NT2/D1 (cell line): Measurements from ENCODE around the gene COL20A1.
"Not testable (repeated sequence)": the region's sequence is repeated elsewhere in the genome, so short reads cannot be mapped to it uniquely, and the experiment has no call there.

Source experiments
- DNase-seq: peaks from one replicate; pipeline ENCODE4 v3.0.0-alpha.2; 2011; ENCODE audit warnings: low read depth, low spot score
- H3K27me3 ChIP-seq: 2 replicates; pipeline ENCODE4 v1.6.0; 2011; ENCODE audit warnings: mild to moderate bottlenecking; ENCODE audit not compliant: insufficient read length, insufficient read depth
- H3K36me3 ChIP-seq: 2 replicates; pipeline ENCODE4 v1.6.1; 2011; ENCODE audit warnings: mild to moderate bottlenecking, low read length, mixed read lengths; ENCODE audit not compliant: insufficient read depth, insufficient read length
- H3K4me1 ChIP-seq: 2 replicates; pipeline ENCODE4 v1.5.1; 2011; ENCODE audit not compliant: insufficient read depth, insufficient read length
- H3K4me3 ChIP-seq: 2 replicates; pipeline ENCODE4 v1.5.1; 2011; ENCODE audit warnings: low read depth; ENCODE audit not compliant: insufficient read length
- H3K9ac ChIP-seq: 2 replicates; pipeline ENCODE4 v1.6.0; 2011; ENCODE audit warnings: low read depth; ENCODE audit not compliant: insufficient read length
- H3K9me3 ChIP-seq: 2 replicates; pipeline ENCODE4 v1.5.1; 2011; ENCODE audit warnings: mild to moderate bottlenecking, low read length; ENCODE audit not compliant: insufficient read depth
- SUZ12 ChIP-seq: IDR thresholded peaks from 2 replicates; pipeline ENCODE4 v1.6.1; 2011; ENCODE audit not compliant: insufficient read length, insufficient read depth; ENCODE audit errors: extremely low read depth
- YY1 ChIP-seq: IDR thresholded peaks from 2 replicates; pipeline ENCODE4 v1.6.1; 2011; ENCODE audit not compliant: insufficient read length, insufficient read depth
- ZNF274 ChIP-seq: IDR thresholded peaks from 2 replicates; pipeline ENCODE4 v1.6.1; 2011; ENCODE audit warnings: mild to moderate bottlenecking, low read depth, low read length

Gene COL20A1

GRCh38 chr20:63331741-63332400 is 38.9 kb downstream of the COL20A1 start:
- Histone ChIP-seq H3K4me3 (no peak overlapping the region), H3K4me1 (peaks cover 1% of the 10 kb centered on the region), H3K9ac (no peak overlapping the region), H3K27me3 (no peaks in the 10 kb centered on the region), H3K36me3 (no peaks in the 10 kb centered on the region), H3K9me3 (peaks cover 17% of the 10 kb centered on the region; the same call in 1 of the 2 replicates)
- DNase-seq, result no peak
- TF ChIP-seq SUZ12 (no peak), ZNF274 (no peak), YY1 (no peak)

- TF ChIP-seq YY1, result no peak
- TF ChIP-seq SUZ12, result no peak
- TF ChIP-seq ZNF274, result no peak
- Histone ChIP-seq H3K9me3 (peaks cover 17% of the 10 kb centered on the region; the same call in 1 of the 2 replicates), H3K9ac (no peak overlapping the region), H3K36me3 (no peaks in the 10 kb centered on the region), H3K4me3 (no peak overlapping the region), H3K4me1 (peaks cover 1% of the 10 kb centered on the region), H3K27me3 (no peaks in the 10 kb centered on the region)
- no peak for DNase-seq
Measured at GRCh38 chr20:63332488-63333240, 39.7 kb downstream of the COL20A1 start.

DNA sequence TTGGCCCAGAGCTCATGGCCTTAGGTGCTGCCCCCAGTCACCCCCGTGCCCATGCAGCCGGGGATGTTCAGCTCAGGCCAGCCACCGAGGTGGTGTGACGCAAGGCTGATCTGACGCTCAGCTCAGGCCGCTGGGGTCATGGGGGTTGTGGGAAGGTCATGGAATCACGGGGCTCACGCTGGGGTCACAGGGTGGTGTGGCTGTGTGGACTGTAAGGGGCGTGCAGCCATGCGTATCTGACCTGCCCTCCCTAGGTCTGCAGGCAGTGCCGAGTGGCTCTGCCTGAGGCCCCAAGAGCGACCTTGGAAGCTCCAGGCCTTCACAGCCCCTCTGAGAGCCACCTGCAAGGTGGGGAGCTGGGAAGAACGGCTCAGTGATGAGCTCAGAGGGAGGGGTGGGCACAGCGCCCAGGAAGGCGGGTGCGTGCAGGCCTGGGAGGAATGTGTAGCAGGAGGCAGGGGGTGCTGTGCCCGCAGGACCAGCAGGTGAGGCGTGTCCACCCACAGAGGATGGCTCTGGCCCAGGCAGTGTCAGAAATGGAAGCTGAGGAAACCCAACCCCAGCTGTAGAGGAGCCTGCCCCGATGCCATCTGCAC is 40.4 kb downstream of the COL20A1 start:
- H3K4me1 ChIP-seq, result peaks cover 1% of the 10 kb centered on the region
- no peak for DNase-seq
- no peak for TF ChIP-seq YY1
- TF ChIP-seq ZNF274, result no peak
- no peak for TF ChIP-seq SUZ12

DNA sequence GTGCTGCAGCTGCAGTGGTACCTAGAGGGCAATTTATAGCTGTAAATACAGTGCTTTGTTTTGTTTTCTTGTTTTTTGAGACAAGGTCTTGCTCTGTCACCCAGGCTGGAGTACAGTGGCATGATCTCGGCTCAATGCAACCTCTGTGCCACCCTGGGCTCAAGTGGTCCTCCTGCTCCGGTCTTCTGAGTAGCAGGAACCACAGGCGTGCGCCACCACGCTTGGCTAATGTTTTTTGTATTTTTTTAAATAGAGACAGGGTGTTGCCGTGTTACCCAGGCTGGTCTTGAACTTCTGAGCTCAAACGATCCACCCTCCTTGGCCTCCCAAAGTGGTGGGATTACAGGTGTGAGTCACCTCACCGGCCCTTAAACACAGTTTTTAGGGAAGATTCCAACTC is 41.4 kb downstream of the COL20A1 start:
- DNase-seq, result no peak
- Histone ChIP-seq H3K4me1 (peaks cover 1% of the 10 kb centered on the region), H3K9me3 (peaks cover 17% of the 10 kb centered on the region; the same call in 1 of the 2 replicates), H3K27me3 (peaks cover 3% of the 10 kb centered on the region), H3K9ac (no peak overlapping the region), H3K4me3 (no peak overlapping the region), H3K36me3 (no peaks in the 10 kb centered on the region)
- TF ChIP-seq SUZ12 (no peak), ZNF274 (no peak), YY1 (no peak)

More for the DNA sequence above, 40.4 kb downstream of the COL20A1 start:
- Histone ChIP-seq H3K9ac (no peak overlapping the region), H3K9me3 (peaks cover 17% of the 10 kb centered on the region; the same call in 1 of the 2 replicates), H3K27me3 (peaks cover 3% of the 10 kb centered on the region), H3K4me3 (no peak overlapping the region), H3K36me3 (no peaks in the 10 kb centered on the region)

- H3K36me3 ChIP-seq, result not testable (repeated sequence)
- peak; percentile 52 for TF ChIP-seq YY1
Measured at GRCh38 chr20:63335060-63335459, 42.1 kb downstream of the COL20A1 start.

GRCh38 chr20:63335711-63336110 is 42.7 kb downstream of the COL20A1 start:
- Histone ChIP-seq H3K4me3 (no peak overlapping the region), H3K4me1 (peaks cover 1% of the 10 kb centered on the region), H3K9me3 (peaks cover 17% of the 10 kb centered on the region; the same call in 1 of the 2 replicates), H3K27me3 (peaks cover 3% of the 10 kb centered on the region), H3K9ac (no peak overlapping the region), H3K36me3 (no peaks in the 10 kb centered on the region)
- DNase-seq, result no peak
- TF ChIP-seq SUZ12 (no peak), ZNF274 (no peak), YY1 (no peak)

More at GRCh38 chr20:63335060-63335459, 42.1 kb downstream of the COL20A1 start:
- H3K27me3 ChIP-seq, H3K9ac ChIP-seq, H3K4me1 ChIP-seq, H3K4me3 ChIP-seq, DNase-seq: not testable (repeated sequence)
- peaks cover 17% of the 10 kb centered on the region; the same call in 1 of the 2 replicates for H3K9me3 ChIP-seq

DNA sequence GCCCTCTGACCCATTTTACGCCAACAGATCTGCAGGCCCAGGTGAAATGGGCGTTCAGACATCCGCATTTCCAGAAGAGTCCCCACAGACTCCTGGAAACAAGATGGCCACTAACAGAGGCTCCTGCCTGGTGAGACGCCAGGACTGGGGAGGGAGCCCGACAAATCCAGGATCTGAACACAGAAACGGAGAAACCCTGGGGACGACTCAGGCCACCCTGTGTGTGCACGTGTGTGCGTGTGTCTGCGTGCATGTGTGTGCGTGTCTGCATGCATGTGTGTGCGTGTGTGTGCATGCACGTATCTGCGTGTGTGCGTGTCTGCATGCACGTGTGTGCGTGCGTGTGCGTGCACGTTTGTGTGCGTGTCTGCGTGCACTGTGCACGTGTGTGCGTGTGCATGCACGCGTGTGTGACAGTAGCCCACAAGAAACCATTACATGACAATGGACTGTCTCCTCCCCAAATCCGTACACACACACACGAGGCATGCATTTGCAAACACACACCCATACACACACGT is 43.3 kb downstream of the COL20A1 start:
- H3K9ac ChIP-seq, result no peak overlapping the region
- TF ChIP-seq ZNF274, result no peak
- TF ChIP-seq YY1, result no peak
- no peak for TF ChIP-seq SUZ12
- no peaks in the 10 kb centered on the region for H3K36me3 ChIP-seq
- H3K27me3 ChIP-seq, result peaks cover 3% of the 10 kb centered on the region
- no peak for DNase-seq
- H3K4me1 ChIP-seq, result no peaks in the 10 kb centered on the region
- no peak overlapping the region for H3K4me3 ChIP-seq
- peaks cover 17% of the 10 kb centered on the region; the same call in 1 of the 2 replicates for H3K9me3 ChIP-seq
